HepG2 (cell line): Measurements from ENCODE around the gene SLC27A1. TPM values are rescaled to one million over a fixed set of nuclear protein-coding genes. Genes with fewer than 3 reads are reported as not detected.

Source experiments
- DBP ChIP-seq: sonication (generic); formaldehyde crosslinking; IDR thresholded peaks from 2 replicates; pipeline ENCODE4 v1.4.0; 2020; ENCODE audit warnings: missing genetic modification reagents; ENCODE audit errors: not compliant biosample characterization
- DPF2 ChIP-seq: sonication (generic); formaldehyde crosslinking; IDR thresholded peaks from 2 replicates; pipeline ENCODE4 v1.4.0; 2020; ENCODE audit warnings: mild to moderate bottlenecking, low read depth, missing genetic modification reagents, borderline replicate concordance
- ELF4 ChIP-seq: sonication (generic); formaldehyde crosslinking; IDR thresholded peaks from 2 replicates; pipeline ENCODE4 v1.5.0; 2020; ENCODE audit warnings: missing genetic modification reagents, mild to moderate bottlenecking, moderate library complexity, borderline replicate concordance
- GATAD2A ChIP-seq: IDR thresholded peaks from 2 replicates; pipeline ENCODE4 v1.6.1; 2016
- HMG20A ChIP-seq: IDR thresholded peaks from 2 replicates; pipeline ENCODE4 v1.6.1; 2016; ENCODE audit warnings: borderline replicate concordance
- IRF9 ChIP-seq: sonication (generic); formaldehyde crosslinking; IDR thresholded peaks from 2 replicates; pipeline ENCODE4 v1.8.0; 2022; ENCODE audit warnings: missing genetic modification reagents, mild to moderate bottlenecking, borderline replicate concordance
- NR2F6 ChIP-seq, 2 experiments: IDR thresholded peaks; 2 replicates each; pipeline ENCODE4 v1.6.1; 2016; ENCODE audit warnings: antibody characterized with exemption in 1 of 2, mild to moderate bottlenecking in 1 of 2
- RXRB ChIP-seq: IDR thresholded peaks from 2 replicates; pipeline ENCODE4 v1.6.1; 2016; ENCODE audit warnings: borderline replicate concordance, missing genetic modification reagents, missing compliant biosample characterization
- SNRNP70 ChIP-seq: fragments of 200-400 bp; formaldehyde crosslinking; IDR thresholded peaks from 2 replicates; pipeline ENCODE4 v1.6.1; 2017; ENCODE audit warnings: mild to moderate bottlenecking, low read depth, low read length, moderate library complexity
- TGIF2 ChIP-seq: IDR thresholded peaks from 2 replicates; pipeline ENCODE4 v1.6.1; 2016; ENCODE audit warnings: control low read depth, missing compliant biosample characterization
- YEATS2 ChIP-seq: sonication (generic); formaldehyde crosslinking; IDR thresholded peaks from 2 replicates; pipeline ENCODE4 v1.4.0; 2020; ENCODE audit warnings: missing genetic modification reagents, borderline replicate concordance
- ZBTB40 ChIP-seq, 2 experiments: fragments of 450-650 bp in 1 of 2; sonication (generic) in 1 of 2; formaldehyde crosslinking in 1 of 2; IDR thresholded peaks; 2 replicates each; pipeline versions ENCODE4 v1.6.1 to v1.8.0; 2016 to 2022; ENCODE audit warnings: antibody characterized with exemption in 1 of 2, mild to moderate bottlenecking in 1 of 2, missing genetic modification reagents in 1 of 2
- ZKSCAN8 ChIP-seq: IDR thresholded peaks from 2 replicates; pipeline ENCODE4 v1.6.1; 2016; ENCODE audit warnings: borderline replicate concordance, missing genetic modification reagents, missing compliant biosample characterization
- ZMYM3 ChIP-seq: sonication (generic); formaldehyde crosslinking; IDR thresholded peaks from 2 replicates; pipeline ENCODE4 v1.5.1; 2020; ENCODE audit warnings: mild to moderate bottlenecking, missing genetic modification reagents
- ZNF292 ChIP-seq: sonication (generic); formaldehyde crosslinking; IDR thresholded peaks from 2 replicates; pipeline ENCODE4 v1.8.1; 2022; ENCODE audit warnings: mild to moderate bottlenecking, low read depth, missing genetic modification reagents, borderline replicate concordance
- ZNF563 ChIP-seq: sonication (generic); formaldehyde crosslinking; IDR thresholded peaks from 2 replicates; pipeline ENCODE4 v1.8.0; 2022; ENCODE audit warnings: mild to moderate bottlenecking, moderate library complexity, missing genetic modification reagents
- ZNF567 ChIP-seq: sonication (generic); formaldehyde crosslinking; IDR thresholded peaks from 2 replicates; pipeline ENCODE4 v1.8.1; 2023; ENCODE audit warnings: mild to moderate bottlenecking, missing genetic modification reagents, borderline replicate concordance
- ZNF761 ChIP-seq: sonication (generic); formaldehyde crosslinking; conservative IDR thresholded peaks from 2 replicates; pipeline ENCODE4 v1.4.0; 2020; ENCODE audit warnings: mild to moderate bottlenecking, missing genetic modification reagents
- polyA plus RNA-seq, 8 experiments: library from polyadenylated mRNA; depleted of rRNA in 3 of 8; stranded (reverse) in 7 of 8; unstranded in 1 of 8; fragments of >200 nt; fragmentation: Illumina TruSeq in 4 of 8; extraction: Trizol in 4 of 8; gene quantifications; 2 replicates each; pipeline versions ENCODE4 v1.2.1 to v1.2.3, GENCODE V29; 2011 to 2016; ENCODE audit warnings: low read depth in 4 of 8, missing spikeins in 1 of 8, mixed read lengths in 1 of 8; ENCODE audit not compliant: insufficient read depth in 1 of 8
- total RNA-seq, 5 experiments: library from RNA; depleted of rRNA; stranded (reverse); fragments of >200 nt; fragmentation: Illumina TruSeq; extraction: Trizol; gene quantifications; 2 replicates each; pipeline ENCODE4 v1.2.3, GENCODE V29; 2016; ENCODE audit warnings: low read depth in 1 of 5

Gene SLC27A1
- total and polyA plus RNA-seq, 2 of the 13 experiments (the other 11 are each of a cell fraction or from before 2014, with no cell fraction given), result 4.1 to 8.8 TPM

GRCh38 chr19:17475541-17476115 is 5.3 kb downstream of the SLC27A1 start (continued):
- TF ChIP-seq ZBTB40 (IDR thresholded peaks at IDR 0.05), result no peak
- TF ChIP-seq ZBTB40 (CRISPR knock-in tag; IDR thresholded peaks at IDR 0.05), result 0 out of 2 replicates have a peak, but pooled peaks have one; percentile 19
- 0 out of 2 replicates have a peak, but pooled peaks have one; percentile 29 for TF ChIP-seq ZNF292 (CRISPR knock-in tag)
- peak; percentile 67 for TF ChIP-seq DBP
- TF ChIP-seq RXRB, result peak; percentile 55
- peak; percentile 58; the same call in 1 of the 2 replicates for TF ChIP-seq ZNF567 (CRISPR knock-in tag)
- peak; percentile 28; the same call in 1 of the 2 replicates for TF ChIP-seq ZNF563 (CRISPR knock-in tag)
- TF ChIP-seq SNRNP70, result no peak
- peak; percentile 87; the same call in 1 of the 2 replicates for TF ChIP-seq ZMYM3
- TF ChIP-seq DPF2, result 0 out of 2 replicates have a peak, but pooled peaks have one; percentile 30
- TF ChIP-seq GATAD2A (CRISPR knock-in tag), result peak; percentile 62
- TF ChIP-seq IRF9 (CRISPR knock-in tag), result 0 out of 2 replicates have a peak, but pooled peaks have one; percentile 56
- TF ChIP-seq ZNF761 (CRISPR knock-in tag), result peak; percentile 39; the same call in 1 of the 2 replicates
- peak; percentile 60; the same call in 1 of the 2 replicates for TF ChIP-seq ZKSCAN8 (CRISPR knock-in tag)
- no peak for TF ChIP-seq NR2F6 (IDR thresholded peaks at IDR 0.05)
- peak; percentile 42; the same call in 1 of the 2 replicates for TF ChIP-seq NR2F6 (CRISPR knock-in tag; IDR thresholded peaks at IDR 0.05)
- no peak for TF ChIP-seq TGIF2 (CRISPR knock-in tag)
- peak; percentile 49; the same call in 1 of the 2 replicates for TF ChIP-seq HMG20A (CRISPR knock-in tag)
- 0 out of 2 replicates have a peak, but pooled peaks have one; percentile 53 for TF ChIP-seq ELF4 (CRISPR knock-in tag)
- peak; percentile 48; the same call in 1 of the 2 replicates for TF ChIP-seq YEATS2 (CRISPR knock-in tag)
